NCI-H1092 treated with DMSO at 0.1 percent for 48 hours (cell line): ENCODE measurements around the gene CLOCK.

Source experiments
- DNase-seq: peaks from one replicate; lab custom pipeline; 2025; lab: John Stamatoyannopoulos, UW

CLOCK gene

DNA sequence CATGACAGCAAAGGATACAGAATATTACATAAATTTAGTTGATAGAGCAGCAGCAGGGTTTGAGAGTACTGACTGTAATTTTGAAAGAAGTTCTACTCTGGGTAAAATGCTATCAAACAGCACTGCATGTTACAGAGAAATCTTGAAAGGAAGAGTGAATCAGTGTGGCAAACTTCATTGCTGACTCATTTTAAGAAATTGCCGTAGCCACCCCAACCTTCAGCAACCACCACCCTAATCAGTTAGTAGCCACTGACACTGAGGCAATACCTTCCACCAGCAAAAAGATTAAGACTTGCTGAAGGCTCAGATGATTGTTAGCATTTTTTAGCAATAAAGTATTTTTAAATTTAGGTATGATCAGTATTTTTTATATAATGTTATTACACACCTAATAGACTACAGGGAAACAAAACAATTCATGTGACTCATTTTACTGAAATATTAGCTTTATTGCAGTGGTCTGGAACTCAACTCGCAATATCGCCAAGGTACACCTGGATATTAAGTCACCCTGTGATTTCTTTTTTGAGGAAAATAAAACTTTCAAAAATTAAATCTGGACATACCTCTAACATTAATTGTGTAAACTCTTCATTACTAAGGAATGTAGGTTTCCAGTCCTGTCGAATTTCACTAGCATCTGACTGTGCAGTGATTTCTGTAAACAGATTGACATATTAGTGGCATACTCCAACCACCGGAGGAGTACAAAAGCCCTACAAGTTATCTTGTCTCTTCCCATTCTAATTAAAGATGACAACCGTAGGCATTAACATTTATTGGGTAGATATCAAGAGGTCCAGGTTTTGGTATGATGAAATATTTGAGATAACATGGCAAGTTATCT lies 71.1 kb downstream of the CLOCK start:
- DNase-seq = no peak

DNA sequence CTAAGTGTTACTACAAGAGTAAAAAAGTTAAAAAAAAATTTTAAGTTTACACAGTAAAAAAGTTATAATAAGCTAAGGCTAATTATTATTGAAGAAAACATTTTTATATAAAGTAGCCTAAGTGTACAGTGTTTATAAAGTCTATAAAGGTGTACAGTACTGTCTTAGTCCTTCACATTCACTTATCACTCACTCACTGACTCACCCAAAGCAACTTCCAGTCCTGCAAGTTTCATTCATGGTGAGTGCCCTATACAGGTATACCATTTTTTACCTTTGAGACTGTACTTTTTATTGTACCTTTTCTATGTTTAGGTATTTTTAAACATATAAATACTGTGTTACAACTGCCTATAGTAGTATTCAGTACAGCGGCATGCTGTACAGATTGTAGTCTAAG lies 76.7 kb downstream of the CLOCK start:
- no peak for DNase-seq

DNA sequence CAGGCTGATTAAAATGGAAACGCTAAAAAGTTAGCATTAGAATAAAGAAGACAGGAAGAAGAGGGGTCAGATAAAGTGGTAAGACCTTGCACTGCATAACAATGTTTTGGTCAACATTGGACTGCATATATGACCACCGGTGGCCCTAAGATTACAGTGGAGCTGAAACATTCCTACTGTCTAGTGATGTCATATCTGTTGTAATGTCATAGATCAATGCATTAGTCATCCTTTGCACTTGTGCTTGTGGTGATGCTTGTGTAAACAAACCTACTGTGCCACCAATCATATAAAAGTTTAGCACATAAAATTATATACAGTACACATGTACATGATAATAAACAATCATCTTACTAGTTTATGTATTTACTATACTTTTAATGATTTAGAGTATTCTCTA lies 78.0 kb downstream of the CLOCK start:
- DNase-seq = no peak

DNA sequence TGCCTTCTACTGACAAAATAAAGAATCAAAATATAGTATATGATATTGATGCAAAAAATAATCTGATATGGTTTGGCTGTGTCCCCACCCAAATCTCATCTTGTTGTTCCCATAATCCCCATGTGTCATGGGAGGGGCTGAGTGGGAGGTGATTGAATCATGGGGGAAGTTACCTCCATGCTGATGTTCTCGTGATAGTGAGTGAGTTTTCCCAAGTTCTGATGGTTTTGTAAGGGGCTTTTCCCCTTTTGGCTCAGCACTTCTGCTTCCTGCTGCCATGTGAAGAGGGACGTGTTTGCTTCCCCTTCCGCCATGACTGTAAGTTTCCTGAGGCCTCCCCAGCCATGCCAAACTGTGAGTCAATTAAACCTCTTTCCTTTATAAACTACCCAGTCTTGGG lies 80.7 kb downstream of the CLOCK start:
- no peak for DNase-seq

DNA sequence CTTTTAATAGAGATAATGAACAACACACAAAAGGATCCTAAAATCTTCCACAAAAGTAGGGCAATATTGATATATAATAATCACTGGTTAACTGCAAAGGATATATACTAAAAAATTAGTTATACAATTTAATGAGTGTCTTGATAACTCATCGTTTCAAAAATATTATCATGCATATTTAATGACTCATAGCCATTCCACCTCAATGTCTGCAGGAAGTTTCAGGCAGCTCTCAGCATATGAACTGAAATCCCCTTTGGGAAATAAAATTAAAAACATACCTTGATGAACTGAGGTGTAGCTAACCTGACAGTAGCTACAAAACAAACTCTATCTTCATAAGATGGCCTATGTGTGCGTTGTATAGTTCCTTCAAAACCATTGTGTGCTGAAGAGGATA lies 88.1 kb downstream of the CLOCK start:
- no peak for DNase-seq

DNA sequence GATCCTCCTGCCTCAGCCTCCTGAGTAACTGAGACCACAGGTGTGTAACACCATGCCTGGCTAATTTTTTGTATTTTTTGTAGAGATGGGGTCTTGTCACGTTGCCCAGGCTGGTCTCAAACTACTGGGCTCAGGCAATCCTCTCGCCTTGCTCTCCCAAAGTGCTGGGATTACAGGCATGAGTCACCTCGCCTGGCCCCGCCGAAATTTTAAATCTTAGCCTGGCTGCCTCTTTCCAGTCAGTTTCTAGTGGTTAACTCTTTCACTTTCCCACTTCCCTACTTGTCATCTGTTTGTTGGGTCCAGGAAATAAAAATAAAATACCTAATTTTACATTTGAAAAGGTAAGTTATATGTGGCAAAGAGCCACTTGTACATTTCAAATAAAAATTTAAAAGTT lies 88.5 kb downstream of the CLOCK start:
- no peak for DNase-seq

DNA sequence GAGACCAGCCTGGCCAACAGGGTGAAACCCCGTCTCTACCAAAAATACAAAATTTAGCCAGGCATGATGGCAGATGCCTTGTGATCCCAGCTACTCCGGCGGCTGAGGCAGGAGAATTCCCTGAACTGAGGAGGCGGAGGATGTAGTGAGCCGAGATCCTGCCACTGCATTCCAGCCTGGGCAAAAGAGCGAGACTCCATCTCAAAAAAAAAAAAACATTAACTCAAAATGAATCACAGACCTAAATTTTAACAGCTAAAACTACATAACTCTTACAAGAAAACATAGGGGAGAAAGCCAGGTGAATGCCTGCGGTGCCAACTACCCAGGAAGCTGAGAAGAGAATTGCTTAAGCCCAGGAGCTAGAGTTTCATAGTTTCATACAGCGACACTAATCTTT lies 96.1 kb downstream of the CLOCK start:
- no peak for DNase-seq

DNA sequence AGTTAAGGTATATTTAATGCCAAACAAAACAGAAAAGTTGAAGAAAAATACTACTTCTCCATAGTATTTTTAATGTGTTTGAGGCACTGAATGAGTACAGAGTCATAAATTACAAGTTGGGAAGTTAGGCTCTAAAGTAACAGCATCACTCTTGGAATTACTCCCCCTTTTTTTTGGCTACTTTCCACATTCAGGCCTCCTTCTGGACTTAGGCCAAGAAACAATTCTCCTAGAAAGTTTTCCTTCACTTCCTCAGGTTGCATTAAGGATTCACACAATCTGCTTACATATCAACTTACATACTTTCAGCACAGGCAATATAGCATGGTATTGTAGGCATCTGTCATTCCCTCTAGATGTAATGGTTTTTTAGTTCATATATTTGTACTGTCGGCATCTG lies 98.9 kb downstream of the CLOCK start:
- DNase-seq = no peak

DNA sequence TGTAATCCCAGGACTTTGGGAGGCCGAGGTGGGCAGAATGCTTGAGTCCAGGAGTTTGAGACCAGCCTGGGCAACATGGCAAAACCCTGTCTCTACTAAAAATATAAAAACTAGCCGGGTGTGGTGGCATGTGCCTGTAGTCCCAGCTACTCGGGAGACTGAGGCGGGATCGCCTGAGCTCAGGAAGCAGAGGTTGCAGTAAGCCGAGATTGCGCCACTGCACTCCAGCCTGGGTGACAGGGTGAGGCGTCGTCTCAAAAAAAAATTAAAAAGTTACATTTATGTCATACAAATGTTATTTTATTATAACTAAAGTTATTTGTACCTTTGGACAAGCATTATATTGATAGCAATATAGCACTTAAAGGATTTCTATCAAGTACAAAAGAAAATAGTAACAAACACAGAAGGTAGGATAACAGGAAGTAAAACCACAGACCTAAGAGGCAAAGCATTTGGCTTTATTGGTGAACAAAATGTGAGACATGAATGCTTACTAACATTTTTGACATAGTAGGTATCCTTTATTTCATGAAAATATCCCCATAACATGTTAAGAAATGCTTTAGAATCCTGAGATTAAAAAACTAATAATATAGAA lies 99.5 kb downstream of the CLOCK start:
- no peak for DNase-seq

DNA sequence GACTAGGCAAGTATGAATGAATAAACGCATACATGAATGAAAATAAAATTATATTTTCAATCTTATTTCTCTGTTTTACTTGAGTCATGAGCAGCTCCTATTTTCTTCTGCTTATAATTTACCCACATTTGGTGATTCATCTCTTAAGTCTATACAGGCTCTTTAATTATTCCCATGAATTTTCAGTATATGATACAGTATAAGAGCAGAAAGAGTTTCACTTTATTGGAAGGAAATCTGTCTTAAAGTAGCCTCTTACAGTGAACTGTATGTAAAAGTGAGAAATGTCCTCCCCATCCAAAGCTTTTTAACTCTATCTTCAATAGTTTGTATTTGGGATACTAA lies 100.2 kb downstream of the CLOCK start:
- no peak for DNase-seq

DNA sequence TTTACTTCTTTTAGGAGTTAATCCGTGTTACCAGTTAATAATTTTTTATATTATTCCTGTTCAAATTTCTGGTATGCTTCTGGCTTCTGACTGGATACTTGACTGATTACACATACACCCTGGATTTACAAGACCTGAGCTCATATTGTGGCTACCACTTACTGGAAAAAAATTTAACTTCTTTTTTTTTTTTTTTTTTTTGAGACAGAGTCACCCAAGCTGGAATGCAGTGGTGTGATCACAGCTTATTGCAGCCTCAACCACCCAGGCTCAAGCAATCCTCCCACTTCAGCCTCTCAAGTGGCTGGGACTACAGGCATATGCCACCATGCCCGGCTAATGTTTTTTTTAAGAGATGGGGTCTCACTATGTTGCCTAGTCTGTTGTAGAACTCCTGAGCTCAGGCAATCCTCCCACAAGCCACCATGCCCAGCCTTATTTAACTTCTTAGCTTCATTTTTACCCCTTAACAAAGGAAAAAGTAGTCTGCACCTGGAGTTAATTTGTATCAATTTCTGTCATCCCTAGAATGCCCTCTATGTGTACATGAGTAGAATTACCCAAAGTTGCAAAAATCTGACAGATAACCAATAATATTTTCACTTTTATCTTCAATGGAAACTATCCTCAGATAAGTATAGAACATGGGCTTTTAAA lies 100.7 kb downstream of the CLOCK start:
- no peak for DNase-seq

DNA sequence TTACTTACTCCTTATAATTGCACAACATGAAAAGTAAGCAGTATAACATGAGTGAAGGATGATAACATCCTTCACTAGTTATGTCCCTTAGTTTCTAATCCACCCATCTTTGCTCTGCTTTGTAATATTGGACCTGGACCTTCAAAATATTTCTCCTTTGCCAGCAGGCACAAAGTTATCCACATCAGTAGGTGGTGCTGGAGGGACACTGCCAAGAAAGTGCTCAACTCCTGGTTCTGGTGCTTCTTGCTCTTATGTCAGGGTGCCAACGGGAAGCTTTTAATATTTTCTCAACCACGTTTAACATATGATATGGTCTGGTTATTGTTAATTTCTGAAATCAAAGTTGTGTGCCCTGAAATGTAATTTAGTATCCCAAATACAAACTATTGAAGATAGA lies 101.9 kb downstream of the CLOCK start:
- DNase-seq = peak; percentile 22

DNA sequence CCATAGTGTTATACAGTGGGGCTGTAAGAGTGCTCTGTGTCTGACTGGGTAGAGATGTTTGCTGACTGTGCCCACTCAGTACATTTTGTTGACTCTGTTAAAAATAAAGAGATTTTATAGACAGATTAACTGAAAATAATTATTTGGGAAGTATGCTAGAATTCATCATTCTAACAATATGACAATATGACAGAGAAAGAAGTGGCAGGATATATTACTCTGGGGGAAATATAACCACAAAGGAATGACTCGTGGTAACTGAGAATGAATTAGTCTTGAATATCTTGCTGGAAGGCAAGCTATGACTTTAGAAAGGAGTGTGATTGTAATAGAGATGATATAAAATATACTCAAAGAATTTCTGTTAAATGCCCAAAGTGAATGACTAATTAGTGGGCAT lies 104.2 kb downstream of the CLOCK start:
- DNase-seq = no peak

DNA sequence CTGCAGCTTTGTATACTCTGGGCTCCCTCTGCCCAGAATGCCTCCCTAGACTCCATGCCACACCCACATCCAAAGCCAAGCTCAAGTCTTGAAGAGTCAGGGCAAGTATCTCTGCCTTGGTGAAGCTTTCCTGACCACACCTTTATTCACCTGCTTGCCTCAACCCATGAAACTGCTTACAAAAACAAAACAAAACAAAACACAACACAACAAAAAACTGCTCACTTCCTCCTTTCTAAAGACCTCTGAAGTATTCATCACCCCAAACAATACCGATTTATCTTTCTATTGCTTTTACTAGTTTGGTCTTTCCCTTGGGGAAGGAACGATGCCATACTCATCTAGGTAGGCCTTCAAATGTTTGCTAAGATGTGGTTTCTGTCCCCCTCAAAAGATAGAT lies 105.9 kb downstream of the CLOCK start:
- no peak for DNase-seq

DNA sequence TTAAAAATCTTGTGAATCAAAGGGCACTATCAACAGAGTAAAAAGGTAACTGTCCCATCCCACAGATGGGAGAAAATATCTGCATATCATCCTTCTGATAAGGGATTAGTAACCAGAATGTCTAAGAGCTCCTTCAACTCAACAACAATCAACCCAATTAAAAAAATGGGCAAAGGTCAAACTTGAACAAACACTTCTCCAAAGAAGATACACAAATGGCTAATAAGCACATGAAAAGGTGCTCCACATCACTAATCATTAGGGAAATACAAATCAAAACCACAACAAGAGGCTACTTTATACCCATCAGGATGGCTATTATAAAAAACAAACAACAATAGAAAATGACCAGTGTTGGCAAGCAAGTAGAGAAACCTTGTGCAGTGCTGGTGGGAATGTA lies 107.7 kb downstream of the CLOCK start:
- DNase-seq = no peak

DNA sequence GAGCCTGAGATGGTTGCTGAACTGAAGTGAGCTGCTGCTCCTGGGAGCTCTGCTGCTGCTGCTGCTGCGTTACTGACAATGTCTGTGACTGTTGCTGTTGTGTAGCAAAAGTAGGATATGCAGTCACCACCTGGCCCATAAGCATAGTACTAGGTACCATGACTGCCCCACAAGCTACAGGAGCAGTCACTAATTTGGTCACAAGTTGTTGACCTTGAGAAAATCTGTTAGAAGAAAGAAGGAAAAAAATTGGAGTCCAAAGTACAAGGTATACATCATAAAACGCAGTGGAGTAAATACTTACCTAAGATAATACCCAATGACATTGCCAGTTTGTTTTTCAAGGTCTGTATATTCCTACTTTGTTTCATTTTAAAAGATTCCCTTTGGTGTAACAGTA lies 108.4 kb downstream of the CLOCK start:
- DNase-seq = no peak

DNA sequence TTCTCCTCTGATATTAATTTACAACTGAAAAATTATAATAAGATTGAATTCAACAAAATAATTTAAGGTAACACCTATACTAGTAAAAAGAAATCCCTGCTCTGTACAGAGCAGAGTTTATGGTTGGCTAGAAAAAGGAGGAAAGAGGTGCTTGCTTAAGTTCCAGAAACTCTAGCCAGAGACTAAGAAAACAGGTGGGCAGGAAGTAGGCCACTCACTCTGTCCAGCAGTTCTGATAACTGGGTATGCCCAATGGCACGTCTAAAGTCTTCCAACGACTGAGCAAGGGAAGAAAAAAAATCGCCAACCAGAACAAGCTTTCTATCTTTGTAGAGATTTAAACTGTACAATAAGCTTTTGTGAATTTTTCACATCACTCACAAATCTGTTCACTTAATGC lies 108.9 kb downstream of the CLOCK start:
- DNase-seq = no peak

DNA sequence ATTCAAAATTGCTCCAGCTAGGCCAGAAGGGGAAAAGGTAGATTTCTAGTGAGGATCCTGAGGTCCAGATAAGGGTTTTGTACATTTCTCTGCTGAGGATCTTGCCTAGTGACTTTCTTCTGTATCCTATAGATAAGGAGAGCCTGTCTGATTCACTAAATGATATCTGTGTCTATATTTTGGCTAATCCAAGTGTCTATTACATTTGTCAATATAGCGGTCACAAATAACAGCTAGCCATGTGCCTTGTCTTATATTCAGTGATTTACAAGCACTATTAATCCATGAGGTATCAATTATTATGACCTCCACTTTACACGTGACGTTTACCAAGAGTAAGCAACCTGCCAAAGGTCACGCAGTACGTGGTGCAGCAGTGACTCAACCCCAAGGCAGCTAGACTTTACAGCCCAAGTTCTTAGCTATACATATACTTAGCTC lies 109.3 kb downstream of the CLOCK start:
- DNase-seq = no peak

DNA sequence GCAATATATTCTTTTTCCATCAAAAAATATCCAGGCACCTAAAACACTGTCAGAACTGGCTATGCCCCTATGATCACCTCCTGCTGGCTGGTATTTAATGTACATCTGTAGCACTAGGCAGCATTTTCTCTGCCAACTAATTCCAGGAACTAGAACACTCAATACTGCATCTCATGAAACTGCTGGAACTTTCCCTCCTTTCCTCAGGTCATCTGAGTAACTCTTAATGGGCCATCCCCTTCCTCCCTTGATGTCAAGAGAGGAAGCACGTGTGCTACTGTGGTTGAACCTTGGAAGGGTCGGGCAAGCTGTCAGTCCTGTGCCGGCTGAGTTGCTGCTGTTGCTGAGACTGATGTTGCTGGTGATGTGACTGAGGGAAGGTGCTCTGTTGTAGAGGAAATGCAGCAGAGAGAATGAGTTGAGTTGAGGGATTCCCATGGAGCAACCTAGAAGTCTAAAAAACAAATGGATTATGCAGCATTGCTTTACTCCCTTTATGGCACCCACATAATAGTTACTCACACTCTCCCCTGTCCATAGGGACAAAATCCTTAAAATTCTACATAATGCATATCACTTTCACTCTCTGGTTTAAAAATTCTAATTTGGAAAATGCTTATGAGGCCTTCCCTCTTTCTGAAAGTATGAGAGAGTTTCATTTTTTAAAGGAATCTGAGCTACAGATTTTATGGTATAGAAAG lies 111.4 kb downstream of the CLOCK start:
- no peak for DNase-seq

DNA sequence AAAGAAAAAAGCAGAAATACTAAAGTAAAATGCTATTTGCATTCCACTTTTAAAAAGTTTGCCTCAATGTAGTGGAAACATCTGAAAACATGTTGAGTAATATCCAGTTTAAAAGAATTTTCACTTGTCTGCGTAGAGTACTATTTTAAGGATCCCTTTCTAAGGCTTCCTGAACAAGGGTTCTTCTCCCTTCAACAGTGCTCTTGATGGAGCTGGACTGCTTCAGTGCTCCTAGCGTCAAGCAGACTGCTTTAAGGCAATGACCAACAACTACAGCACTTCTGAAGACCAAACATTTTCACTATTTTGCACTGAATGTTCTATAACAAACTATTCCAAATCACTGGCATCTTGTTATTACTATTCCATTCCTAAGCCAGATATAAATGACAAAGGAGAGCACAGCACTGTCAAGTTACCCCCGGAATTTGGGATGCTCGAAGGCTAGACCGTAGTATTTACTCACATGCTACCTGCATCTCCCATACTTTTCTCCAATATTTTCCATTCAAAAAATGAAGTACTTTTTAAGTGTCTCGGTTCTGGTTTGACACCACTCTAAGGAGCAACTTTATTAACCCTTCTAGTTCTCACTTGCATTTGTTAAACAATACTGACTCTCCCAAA lies 114.9 kb downstream of the CLOCK start:
- DNase-seq = no peak

DNA sequence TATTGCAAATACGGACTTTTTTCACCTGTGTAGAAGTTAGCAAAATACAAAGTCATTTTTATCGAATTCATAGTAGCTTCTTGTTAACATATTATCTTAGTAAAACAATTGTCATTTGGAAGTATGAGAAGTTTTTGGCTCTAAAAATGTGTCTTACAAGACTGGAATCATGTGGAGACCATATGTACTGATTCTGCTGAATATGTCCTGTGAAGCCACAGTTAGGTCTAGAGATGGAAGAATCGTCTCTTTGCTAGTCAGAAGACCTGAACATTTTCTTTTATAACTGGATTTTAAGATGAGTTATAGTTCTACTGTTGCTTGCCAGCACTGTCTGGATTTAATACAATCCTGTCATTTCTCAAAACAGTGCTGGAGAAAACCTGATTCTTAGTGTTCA lies 121.9 kb downstream of the CLOCK start:
- no peak for DNase-seq

DNA sequence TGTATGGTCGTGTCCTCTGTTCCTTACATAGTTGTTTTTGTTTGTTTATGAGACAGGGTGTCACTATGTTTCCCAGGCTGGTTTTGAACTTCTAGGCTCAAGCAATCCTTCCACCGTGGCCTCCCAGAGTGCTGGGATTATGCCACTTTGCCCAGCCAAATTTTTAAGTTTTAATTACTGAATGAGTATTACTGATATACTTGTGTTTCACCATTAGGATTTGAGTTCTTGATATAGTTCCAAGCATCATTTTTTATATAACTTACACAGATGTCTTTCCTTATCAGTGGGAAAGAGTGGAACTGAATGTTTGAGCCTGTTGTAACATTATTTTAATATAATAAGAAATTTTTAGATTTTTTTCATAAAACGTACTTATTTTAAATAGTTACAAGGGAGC lies 130.5 kb downstream of the CLOCK start:
- no peak for DNase-seq
